Activated CD8-positive, alpha-beta memory T cell treated with anti-CD3 and anti-CD28 coated beads, Interleukin-2, amount 50 U/mL, for 24 hours (primary cell): Measurements from ENCODE around the gene KRT76.

Source experiments
- DNase-seq: peaks from one replicate; pipeline ENCODE4 v3.0.0-alpha.2; 2020; ENCODE audit errors: extremely low read depth

KRT76 gene

DNA sequence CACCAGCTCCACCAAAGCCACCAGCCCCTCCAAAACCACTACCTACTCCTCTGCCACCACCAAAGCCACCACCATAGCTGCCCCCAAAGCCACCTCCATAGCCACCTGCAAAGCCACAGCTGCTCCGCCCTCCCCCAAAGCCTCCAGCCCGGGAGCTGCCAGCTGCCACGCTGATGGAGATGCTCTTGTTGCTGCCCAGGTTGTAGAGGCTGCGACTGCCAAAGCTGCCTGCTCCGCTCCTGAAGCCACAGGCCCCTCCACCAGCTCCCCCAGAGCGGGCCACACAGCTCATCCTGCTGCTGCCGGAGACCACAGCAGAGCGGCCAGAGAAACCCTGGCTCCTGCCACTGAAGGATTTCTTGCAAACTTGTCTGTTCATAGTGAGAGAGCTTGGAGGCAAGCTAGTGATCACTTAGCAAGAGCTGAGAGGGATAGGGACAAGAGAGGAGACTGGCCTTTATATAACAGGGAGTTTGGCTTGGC lies at the start of gene KRT76:
Gene KRT76, minus strand, starts transcription at position 433 of the 483 bp plus-strand sequence. Its CDS starts 54 bp downstream, at position 379.
- no peak for DNase-seq

DNA sequence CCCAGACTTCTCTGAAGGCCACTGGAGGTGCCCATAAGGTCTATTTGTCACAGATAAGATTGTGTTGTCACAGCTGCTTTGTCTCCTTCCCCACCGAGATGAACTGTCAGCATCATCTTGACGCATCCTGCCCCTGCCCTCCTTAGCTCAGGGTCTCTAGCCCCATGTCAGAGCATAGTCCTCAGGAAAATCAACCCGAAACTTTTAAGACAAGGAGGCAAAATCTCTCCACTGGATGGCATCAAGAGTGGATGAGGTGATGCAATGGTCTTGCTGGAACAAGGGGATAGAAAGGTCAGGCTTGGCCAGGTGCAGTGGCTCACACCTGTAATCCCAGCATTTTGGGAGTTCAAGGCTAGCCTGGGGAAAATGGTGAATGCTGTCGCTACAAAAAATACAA lies 48.8 kb upstream of the KRT76 start:
- DNase-seq = no peak

DNA sequence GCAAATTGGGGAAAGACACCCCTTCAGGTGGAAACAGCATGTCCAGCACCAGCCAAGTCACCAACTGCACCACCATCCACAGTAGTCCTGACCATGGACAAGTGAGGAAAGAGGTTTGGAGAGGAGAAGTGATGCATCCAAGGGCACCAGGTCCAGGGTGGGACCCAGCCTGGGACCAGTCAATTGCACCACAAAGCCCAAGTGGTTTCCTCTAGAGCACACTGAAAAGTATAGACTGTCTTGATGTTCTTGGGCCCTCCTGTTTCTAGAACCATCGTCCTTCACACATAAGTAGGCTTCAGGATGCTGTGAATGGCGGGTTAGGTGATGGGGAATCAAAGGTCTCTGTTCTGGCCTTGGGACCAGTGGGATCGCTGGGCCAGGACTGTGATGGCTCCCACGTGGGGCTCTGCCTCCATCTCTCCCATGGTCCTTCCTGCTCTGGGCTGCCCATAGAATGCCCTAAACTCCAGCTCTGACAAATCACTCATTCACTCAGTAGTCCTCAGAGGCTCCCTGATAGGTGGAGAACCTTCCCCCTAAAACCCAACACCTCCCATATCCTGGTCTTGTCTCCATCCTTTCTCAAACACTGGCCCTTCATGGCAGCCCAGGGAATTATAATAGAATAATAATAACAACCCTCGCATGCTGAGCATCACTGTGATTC lies 47.7 kb upstream of the KRT76 start:
- DNase-seq = no peak

GRCh38 chr12:52823761-52824450 lies 46.8 kb upstream of the KRT76 start:
- no peak for DNase-seq

- no peak for DNase-seq
Observed at GRCh38 chr12:52822771-52823510, 45.8 kb upstream of the KRT76 start.

GRCh38 chr12:52821826-52822660 lies 44.9 kb upstream of the KRT76 start:
- no peak for DNase-seq

GRCh38 chr12:52821071-52821730 lies 44.1 kb upstream of the KRT76 start:
- no peak for DNase-seq

- DNase-seq = no peak
Observed at GRCh38 chr12:52820521-52820920, 43.4 kb upstream of the KRT76 start.

DNA sequence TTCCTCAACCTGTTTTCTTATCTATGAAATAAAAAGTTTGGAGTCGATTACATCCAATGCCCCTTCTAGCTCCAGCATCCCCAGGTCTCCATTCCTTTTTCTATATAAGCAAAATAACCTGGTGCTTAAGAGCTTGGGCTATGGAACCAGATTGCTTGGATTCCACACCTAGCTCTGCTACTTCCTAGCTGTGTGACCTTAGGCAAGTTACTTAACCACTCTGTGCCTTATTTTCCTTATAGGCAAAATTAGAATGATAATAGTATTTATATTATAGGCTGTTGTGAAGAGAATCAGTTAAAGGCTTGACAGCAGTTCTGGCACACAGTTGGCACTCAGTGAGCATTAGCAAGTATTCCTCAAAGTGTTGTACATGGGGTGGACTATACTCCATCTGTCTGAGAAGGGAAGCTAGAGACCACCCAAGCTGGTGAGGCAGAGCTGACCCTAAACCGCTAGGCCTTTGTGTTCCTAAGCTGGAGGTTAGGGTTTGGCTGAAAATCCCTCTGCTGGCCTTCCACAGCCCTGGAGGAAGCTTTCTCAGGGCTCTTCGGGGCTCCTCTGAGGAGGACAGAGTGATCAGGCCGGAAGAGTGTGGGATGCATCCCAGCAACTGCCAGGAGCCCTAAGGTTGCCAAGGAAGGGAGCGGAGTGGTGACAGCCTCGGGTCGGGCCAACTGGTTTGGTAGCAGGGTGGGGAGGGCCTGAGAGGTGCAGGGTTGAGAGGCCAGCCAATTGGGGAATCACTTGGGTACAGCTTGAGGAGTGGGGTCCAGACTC lies 42.8 kb upstream of the KRT76 start:
- no peak for DNase-seq

DNA sequence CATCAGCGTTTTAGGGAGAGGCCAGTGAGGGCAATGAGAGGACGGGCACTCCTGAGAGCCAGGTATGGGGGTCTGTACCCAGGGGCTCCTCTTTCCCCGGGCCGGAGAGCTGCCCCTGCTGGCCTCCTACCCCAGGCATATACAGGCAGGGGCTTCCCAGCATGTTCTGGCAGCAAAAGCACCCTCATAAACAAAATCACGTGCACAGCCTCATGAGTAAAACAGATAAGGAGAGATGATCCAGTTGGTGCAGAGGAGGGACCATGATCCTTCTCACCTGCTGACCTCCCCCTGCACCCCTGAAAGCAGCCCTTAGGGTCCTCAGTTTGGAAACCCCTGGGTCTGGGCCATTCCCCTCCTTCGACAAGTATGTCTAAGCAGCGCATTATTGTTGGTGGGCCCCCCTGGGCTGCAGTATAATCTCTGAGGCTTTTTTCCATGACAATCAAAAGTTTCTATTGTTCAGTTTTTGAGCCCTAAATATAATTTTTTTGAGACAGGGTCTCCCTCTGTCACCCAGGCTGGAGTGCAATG lies 41.8 kb upstream of the KRT76 start:
- no peak for DNase-seq

GRCh38 chr12:52818388-52818787 lies 41.2 kb upstream of the KRT76 start:
- DNase-seq = no peak

DNA sequence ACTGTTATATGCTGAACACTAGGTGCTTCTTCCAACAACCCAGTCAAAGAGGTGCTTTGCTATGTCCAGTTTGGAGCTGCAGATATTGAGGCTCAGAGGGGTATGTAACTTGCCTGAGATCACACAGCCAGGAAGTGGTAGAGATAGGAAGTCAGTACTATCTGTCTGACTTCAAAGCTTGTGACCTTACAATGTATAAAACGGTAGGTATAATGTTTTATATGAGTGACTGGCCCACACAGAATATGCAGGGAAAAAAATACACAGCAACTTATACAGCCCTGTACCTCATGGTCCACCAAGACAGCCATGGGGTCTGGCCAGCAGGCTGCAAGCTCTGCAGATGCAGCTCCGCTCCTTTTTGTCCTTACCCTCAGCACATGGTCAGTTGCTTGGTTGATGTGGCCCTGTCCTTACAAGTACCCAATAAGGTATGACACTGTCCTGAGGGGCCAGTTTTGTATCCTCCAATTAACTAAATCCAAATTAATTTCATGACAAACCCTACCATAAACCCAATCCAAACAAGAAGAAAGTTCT lies 40.6 kb upstream of the KRT76 start:
- no peak for DNase-seq

- no peak for DNase-seq
Observed at GRCh38 chr12:52817003-52817698, 40.0 kb upstream of the KRT76 start.

DNA sequence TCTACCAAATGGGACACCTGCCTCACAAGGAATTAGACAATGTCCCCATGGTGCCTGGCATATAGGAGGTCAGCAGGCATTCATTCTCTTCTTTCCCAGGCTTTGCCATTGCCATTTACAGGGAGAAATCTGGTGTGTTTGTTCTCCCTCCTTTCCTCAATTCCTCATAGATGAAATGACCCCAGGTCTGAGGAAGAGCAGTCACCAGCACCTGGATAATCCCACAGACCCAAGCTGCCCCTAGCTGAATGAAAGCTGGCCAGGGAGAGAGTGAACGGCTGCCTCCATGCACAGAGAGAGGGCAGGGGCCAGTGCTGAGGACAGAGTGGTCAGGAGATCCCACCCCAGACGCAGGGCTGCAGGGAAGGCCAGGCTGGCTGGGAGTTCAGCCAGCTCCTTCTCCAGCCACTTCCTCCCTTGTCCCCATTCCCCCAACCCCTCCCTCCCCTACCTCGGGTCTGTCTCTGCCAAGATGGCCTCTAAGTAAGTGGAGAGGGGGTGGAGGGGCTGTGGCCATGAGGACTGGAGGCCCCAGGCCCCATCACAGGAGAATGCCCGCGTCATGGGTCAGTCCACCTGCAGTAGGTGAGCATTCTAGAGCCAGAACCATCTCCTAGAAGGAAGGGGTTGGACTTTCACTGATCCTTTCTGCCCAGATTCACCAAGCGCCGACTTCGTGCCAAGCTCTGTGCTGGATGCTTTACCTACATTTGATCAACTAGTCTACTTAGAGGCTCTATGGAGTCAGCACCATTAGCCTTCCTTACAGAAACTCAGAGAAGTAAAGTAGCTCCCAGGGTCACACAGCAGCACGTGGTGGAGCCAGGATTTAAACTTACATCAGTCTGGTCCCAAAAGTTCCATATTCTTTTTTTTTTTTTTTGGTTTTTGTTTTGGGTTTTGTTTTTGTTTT lies 38.8 kb upstream of the KRT76 start:
- no peak for DNase-seq

DNA sequence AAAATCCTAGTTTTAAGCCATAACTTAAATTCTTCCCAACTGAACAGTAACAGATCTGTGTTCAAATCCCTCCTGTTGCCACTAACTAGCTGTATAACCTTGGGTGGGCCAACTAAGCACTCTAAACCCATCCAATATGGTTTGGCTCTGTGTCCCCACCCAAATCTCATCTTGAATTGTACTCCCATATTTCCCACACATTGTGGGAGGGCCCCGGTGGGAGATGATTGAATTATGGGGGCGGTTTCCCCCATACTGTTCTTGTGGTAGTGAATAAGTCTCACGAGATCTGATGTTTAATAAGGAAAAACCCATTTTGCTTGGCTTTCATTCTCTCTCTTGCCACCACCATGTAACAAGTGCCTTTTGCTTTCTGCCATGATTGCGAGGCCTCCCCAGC lies 38.0 kb upstream of the KRT76 start:
- no peak for DNase-seq

DNA sequence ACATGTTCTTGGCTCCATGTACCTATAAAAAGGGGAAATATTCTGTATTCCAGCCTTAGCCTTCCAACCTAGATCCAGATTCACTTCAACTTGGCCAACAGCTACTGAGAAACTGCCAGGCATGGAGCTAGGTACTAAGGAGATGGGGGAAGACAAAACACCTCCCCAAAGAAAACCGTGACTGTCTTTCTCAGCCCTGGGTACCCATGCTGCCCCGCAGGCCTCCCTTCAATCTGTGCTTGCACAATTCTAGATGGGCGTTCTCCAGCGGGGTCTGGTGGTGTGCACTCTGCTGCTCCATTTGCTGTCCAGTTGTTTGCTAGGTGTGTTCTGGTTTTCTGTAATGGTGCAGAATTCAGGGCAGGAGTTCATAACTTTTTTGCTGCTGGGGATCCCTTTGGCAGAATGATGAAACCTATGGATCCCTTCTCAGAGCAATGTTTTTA lies 37.6 kb upstream of the KRT76 start:
- DNase-seq = no peak

GRCh38 chr12:52813885-52814709 lies 37.0 kb upstream of the KRT76 start, which contains the start of gene KRT4:
TSS of gene KRT4 (minus strand) at chr12:52814116. CDS start at chr12:52814058, 58 bp downstream.
- no peak for DNase-seq
